Brain microvascular endothelial cell (primary cell): Measurements from ENCODE around the gene HHAT.

Experiments used
- DNase-seq: peaks from one replicate; pipeline ENCODE4 v3.0.0-alpha.2; 2020
- H3K27ac ChIP-seq: fragments of 250-450 bp; sonication (Bioruptor Pico); 2 replicates; pipeline ENCODE4 v1.5.1; 2020; ENCODE audit warnings: mild to moderate bottlenecking, moderate library complexity
- H3K27me3 ChIP-seq: fragments of 250-450 bp; sonication (Bioruptor Pico); replicated peaks from 2 replicates; pipeline ENCODE4 v1.5.1; 2020; ENCODE audit warnings: mild to moderate bottlenecking
- H3K36me3 ChIP-seq: fragments of 250-450 bp; sonication (Bioruptor Pico); replicated peaks from 2 replicates; pipeline ENCODE4 v1.5.1; 2020; ENCODE audit warnings: mild to moderate bottlenecking
- H3K4me3 ChIP-seq: 2 replicates; pipeline ENCODE4 v1.5.1; 2011; ENCODE audit warnings: low read depth, mild to moderate bottlenecking, control low read depth, low read length, moderate library complexity
- in situ Hi-C: cut with HindIII; loops from 2 replicates; pipeline ENCODE4 v1.10.0; 2017; ENCODE audit warnings: low sequenced_read_pairs, low pct_ligation_motif_present
- TF ChIP-seq, protein P1 (sequence below): IDR thresholded peaks from 2 replicates; pipeline ENCODE4 v1.5.1; 2011; ENCODE audit warnings: low read depth, mild to moderate bottlenecking, moderate library complexity, low read length, control low read depth, inconsistent platforms; ENCODE audit errors: missing control alignments

HHAT gene

DNA sequence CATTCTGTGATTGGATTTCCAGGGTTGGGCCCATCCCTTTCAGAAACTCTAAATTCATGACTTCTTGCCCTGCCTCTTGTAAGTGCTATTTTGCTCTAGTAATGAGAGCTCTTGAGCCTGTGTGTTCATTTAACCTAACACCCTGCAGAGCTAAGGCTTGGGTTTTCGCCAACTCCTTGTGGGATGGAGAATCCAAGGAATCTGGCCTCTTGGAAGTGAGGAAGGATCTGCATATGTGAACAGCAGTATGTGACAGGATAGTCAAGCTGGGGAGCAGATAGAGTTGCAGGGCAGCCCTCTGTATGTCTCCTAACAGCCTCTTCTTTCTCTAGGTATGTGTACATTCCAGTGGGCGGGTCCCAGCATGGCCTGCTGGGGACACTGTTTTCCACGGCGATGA is 258.9 kb downstream of the HHAT start:
- H3K27ac ChIP-seq: no peak overlapping the region
- H3K36me3 ChIP-seq: no peaks in the 10 kb centered on the region
- in situ Hi-C loops: no loop called here
- no peak overlapping the region for H3K4me3 ChIP-seq
- no peaks in the 10 kb centered on the region for H3K27me3 ChIP-seq
- DNase-seq: no peak
- TF ChIP-seq, protein P1, sequence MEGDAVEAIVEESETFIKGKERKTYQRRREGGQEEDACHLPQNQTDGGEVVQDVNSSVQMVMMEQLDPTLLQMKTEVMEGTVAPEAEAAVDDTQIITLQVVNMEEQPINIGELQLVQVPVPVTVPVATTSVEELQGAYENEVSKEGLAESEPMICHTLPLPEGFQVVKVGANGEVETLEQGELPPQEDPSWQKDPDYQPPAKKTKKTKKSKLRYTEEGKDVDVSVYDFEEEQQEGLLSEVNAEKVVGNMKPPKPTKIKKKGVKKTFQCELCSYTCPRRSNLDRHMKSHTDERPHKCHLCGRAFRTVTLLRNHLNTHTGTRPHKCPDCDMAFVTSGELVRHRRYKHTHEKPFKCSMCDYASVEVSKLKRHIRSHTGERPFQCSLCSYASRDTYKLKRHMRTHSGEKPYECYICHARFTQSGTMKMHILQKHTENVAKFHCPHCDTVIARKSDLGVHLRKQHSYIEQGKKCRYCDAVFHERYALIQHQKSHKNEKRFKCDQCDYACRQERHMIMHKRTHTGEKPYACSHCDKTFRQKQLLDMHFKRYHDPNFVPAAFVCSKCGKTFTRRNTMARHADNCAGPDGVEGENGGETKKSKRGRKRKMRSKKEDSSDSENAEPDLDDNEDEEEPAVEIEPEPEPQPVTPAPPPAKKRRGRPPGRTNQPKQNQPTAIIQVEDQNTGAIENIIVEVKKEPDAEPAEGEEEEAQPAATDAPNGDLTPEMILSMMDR: no peak

DNA sequence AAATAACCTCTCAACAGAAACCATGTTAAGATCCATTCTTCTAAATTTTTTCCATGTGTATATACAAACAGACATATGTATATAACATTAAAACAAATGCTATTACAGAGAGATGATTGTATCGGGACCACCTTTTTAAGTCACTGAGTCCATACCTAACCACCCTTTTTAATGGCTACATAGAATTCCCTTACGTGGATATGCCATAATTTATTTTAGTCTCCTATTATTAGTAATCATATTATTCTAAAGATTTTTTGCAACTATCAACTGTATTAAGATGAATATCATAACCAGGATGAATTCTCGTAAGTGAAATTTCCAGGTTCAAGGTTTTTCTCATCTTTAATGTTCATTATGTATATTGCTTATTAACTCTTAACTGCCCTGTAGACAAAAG is 259.7 kb downstream of the HHAT start:
- H3K27ac ChIP-seq: no peak overlapping the region
- DNase-seq: no peak
- H3K27me3 ChIP-seq: no peaks in the 10 kb centered on the region
- H3K4me3 ChIP-seq: no peak overlapping the region
- TF ChIP-seq, protein P1: no peak
- H3K36me3 ChIP-seq: no peaks in the 10 kb centered on the region
- in situ Hi-C loops: no loop called here

DNA sequence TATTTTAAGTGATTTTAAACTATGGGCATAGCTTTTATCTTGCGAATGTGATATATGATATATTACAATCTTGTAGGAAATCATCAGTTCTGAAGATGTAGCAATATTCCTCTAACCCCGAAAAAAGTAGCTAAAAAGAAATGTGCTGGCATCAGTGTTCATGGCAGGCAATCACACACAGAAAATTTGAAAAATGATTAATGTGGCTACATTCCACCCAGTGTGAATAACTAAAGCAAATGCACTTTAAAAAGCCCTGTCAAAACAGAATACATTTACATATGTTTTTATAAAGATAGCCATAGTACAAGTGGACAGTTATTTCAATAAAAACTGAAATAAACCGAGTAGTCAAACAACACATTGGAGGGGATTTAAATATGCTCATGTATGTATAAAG is 260.2 kb downstream of the HHAT start:
- H3K27ac ChIP-seq: no peak overlapping the region
- H3K27me3 ChIP-seq: no peaks in the 10 kb centered on the region
- DNase-seq: no peak
- TF ChIP-seq, protein P1: no peak
- no peaks in the 10 kb centered on the region for H3K36me3 ChIP-seq
- in situ Hi-C loops: no loop called here
- no peak overlapping the region for H3K4me3 ChIP-seq

DNA sequence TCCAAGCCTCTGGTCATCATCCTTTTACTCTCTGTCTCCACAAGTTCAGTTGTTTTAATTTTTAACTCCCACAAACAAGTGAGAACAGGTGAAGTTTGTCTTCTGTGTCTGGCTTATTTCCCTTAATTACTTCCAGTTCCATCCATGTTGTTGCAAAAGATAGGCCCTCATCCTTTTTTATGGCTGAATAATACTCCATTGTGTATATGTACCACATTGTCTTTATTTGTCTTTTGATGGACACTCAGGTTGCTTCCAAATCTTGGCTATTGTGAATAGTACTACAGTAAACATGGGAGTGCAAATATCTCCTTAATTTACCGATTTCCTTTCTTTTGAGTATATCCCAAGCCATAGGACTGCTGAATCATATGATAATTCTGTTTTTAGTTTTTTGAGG is 262.5 kb downstream of the HHAT start:
- TF ChIP-seq, protein P1: no peak
- no peaks in the 10 kb centered on the region for H3K36me3 ChIP-seq
- in situ Hi-C loops: no loop called here
- H3K27me3 ChIP-seq: no peaks in the 10 kb centered on the region
- no peak overlapping the region for H3K27ac ChIP-seq
- H3K4me3 ChIP-seq: no peak overlapping the region
- no peak for DNase-seq

DNA sequence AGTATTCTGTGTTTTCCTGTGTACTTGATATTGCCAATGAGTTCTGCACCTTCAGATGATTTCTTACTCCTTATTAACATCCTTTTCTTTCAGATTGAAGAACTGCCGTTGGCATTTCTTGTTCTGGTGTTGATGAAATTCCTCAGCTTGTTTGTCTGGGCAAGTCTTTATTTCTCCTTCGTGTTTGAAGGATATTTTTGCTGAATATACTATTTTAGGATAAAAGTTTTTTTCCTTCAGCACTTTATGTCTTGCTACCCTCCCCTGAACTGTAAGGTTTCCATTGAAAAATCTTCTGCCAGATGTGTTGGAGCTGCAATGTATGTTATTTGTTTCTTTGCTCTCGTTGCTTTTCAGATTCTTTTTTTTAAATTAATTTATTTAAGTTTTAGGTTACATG is 265.9 kb downstream of the HHAT start:
- Histone ChIP-seq H3K27me3 (no peaks in the 10 kb centered on the region), H3K27ac (no peak overlapping the region), H3K4me3 (no peak overlapping the region), H3K36me3 (no peaks in the 10 kb centered on the region)
- in situ Hi-C loops: no loop called here
- DNase-seq: no peak
- TF ChIP-seq, protein P1: no peak

DNA sequence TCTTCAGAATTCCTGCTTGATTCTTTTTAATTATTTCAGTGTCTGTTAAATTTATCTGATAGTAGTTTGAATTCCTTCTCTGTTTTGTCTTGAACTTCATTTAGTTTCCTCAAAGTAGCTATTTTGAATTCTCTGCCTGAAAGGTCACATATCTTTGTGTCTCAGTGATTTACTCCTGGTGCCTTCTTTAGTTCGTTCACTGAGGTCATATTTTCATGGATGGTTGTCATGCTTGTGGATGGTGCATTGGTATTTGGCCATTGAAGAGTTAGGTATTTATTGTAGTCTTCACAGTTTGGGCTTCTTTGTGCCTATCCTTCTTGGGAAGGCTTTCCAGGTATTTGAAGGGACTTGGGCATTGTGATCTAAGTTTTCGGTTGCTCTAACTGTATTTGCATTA is 267.9 kb downstream of the HHAT start:
- H3K36me3 ChIP-seq: no peaks in the 10 kb centered on the region

More for the DNA sequence above, 267.9 kb downstream of the HHAT start:
- TF ChIP-seq, protein P1: no peak
- H3K27me3 ChIP-seq: no peaks in the 10 kb centered on the region
- no peak overlapping the region for H3K27ac ChIP-seq
- H3K4me3 ChIP-seq: no peak overlapping the region
- in situ Hi-C loops: no loop called here
- no peak for DNase-seq
